IPS-18a (cell line): Measurements from ENCODE around the gene FOXI1.

Experiments used
- H3K27ac ChIP-seq: one replicate; pipeline ENCODE4 v1.5.1; 2013; ENCODE audit warnings: low read length
- H3K27me3 ChIP-seq: one replicate; pipeline ENCODE4 v1.6.1; 2013; ENCODE audit warnings: mild to moderate bottlenecking, low read length; ENCODE audit not compliant: control insufficient read depth, insufficient read depth
- H3K36me3 ChIP-seq: one replicate; pipeline ENCODE4 v1.6.1; 2013; ENCODE audit warnings: low read depth, low read length; ENCODE audit not compliant: control insufficient read depth
- H3K4me1 ChIP-seq: one replicate; pipeline ENCODE4 v1.6.1; 2013; ENCODE audit warnings: low read depth, low read length; ENCODE audit not compliant: control insufficient read depth
- H3K4me3 ChIP-seq: one replicate; pipeline ENCODE4 v1.5.1; 2013; ENCODE audit warnings: low read length
- H3K9ac ChIP-seq: one replicate; pipeline ENCODE4 v1.6.1; 2013; ENCODE audit warnings: mild to moderate bottlenecking, low read length, moderate library complexity
- H3K9me3 ChIP-seq: one replicate; pipeline ENCODE4 v1.6.1; 2013; ENCODE audit warnings: low read depth, low read length; ENCODE audit not compliant: control insufficient read depth

Gene FOXI1

GRCh38 chr5:170159101-170159698 is 53.5 kb downstream of the FOXI1 start:
- Histone ChIP-seq H3K4me1 (peaks cover 5% of the 10 kb centered on the region), H3K4me3 (no peak overlapping the region), H3K36me3 (no peaks in the 10 kb centered on the region), H3K9me3 (no peaks in the 10 kb centered on the region), H3K27me3 (no peaks in the 10 kb centered on the region), H3K9ac (no peak overlapping the region), H3K27ac (no peak overlapping the region)
